ENCODE measurements around the gene TGFBR1.

TGFBR1 gene

GRCh38 chr9:99130069-99130468 is 25.2 kb downstream of the TGFBR1 start:
- no peak for DNase-seq

DNA sequence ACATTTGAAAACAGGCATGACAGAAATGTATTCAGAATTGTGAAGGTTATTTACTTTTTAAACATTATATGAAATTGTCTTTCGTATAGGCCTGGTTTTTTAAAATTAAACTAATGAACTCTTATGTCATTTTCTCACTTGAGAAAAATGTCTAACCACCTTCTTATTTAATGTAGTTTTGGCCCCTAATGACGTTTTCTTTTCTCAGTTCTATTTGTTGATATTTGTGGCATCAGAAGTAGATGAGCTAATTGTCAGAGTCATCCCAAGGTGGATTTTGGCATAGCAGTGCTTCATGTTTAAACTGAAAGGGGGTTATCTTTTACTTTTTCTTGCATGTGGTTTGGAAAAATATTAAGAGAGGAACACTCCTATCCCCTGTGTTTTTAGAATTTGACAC is 28.2 kb downstream of the TGFBR1 start:
- no peak for DNase-seq

DNA sequence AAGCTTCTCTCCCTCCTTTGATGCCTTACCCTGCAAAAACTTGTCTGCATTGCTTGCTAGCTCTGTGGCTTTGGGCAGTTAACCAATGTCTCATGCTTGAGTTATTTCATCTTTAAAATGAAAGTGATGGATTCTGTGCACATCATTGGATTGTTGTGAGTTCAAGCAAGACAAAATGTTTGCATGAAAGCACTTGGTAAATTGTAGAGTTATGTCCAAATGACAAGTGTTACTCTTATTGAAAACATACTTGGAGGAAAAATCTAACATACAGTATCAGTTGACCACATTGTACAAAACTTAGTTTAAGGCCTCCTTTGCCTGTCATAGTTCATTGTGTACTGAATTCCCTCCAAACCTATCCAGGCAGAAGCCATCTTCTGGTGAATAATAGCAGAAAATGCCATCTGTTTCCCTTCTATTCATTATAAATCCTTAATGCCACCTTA is 30.0 kb downstream of the TGFBR1 start:
- DNase-seq, result no peak

GRCh38 chr9:99135456-99135855 is 30.5 kb downstream of the TGFBR1 start:
- DNase-seq, result no peak

DNA sequence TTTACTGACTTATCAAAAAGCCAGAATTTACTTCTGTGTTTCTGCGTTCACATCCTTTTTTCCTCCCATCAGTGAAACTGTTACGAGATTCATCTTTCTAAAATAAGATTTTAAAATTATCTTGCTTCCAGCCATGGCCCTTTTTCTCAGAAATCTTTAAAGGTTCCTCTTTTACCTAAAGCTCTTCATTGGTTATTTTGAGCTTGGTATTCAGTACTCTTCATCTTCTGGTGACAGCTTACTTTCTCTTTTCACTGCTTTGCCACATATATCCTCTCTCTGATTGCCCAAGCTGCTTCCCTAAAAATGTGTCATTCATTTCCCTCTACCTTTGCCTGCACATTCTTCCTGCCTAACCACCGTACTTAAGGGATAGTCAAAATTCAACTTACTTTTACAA is 32.3 kb downstream of the TGFBR1 start:
- DNase-seq, result no peak

DNA sequence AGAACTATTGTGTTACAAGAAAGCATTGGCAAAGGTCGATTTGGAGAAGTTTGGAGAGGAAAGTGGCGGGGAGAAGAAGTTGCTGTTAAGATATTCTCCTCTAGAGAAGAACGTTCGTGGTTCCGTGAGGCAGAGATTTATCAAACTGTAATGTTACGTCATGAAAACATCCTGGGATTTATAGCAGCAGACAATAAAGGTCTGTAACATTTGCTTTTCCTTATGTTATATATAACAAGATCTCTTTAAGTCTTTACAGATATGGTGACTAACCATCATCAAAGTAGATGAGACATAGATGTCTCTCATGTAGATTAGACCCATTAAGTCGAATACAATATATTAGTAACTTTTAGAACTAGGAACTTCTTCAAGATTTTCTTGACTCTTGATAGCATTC is 33.0 kb downstream of the TGFBR1 start:
- no peak for DNase-seq

- DNase-seq, result no peak
Measured at GRCh38 chr9:99138424-99139284, 33.7 kb downstream of the TGFBR1 start.

GRCh38 chr9:99139868-99140267 is 35.0 kb downstream of the TGFBR1 start:
- DNase-seq, result no peak

DNA sequence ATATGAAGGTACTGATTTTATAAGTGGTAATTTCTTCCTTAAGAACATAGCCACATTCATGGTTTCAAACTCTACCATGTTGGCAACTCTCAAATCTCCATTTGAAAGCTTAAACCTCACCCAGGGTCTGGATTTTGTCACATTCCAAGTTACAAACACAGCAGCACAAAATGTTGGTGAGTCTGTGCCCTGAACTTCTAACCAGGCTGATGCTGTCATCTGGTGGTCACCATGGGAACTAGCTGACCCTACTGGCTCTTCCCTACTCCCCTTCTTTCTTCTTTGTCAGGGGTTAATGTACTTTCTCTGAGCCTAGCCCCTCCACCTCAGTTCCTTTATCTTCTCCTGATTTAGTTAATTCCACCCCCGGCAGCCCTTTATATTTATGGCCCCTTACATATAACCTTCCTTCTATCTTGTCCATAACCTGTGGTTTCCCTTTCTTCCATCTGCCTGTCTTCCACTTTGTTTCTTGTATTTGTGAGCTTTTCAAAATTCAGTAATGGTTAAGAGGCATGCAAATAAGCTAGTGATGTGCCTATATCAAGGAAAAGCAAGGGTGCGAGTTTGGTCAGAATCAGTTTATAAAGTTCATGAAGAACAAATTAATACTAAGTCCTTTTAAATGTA is 35.9 kb downstream of the TGFBR1 start:
- DNase-seq, result peak in 25 of 58 donors; percentile 1 to 46 (median 10)

- DNase-seq, result no peak
Measured at GRCh38 chr9:99141849-99142248, 36.9 kb downstream of the TGFBR1 start.

GRCh38 chr9:99142275-99142674 is 37.4 kb downstream of the TGFBR1 start:
- no peak for DNase-seq

DNA sequence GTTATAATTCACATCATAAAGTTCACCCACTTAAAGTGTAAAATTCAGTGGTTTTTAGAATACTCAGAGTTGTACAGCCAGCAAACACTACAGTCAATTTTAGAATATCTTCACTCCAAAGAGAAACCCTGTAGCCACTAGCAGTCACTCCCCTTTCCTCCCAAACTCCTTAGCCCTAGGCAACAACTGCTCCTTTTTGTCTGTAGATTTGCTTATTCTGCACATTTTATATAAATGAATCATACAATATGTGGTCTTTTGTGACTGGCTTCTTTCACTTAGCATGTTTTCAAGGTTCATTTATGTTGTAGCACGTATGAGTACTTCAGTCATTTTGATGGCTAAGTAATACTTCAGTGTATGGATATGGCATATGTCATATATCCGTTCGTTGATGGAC is 38.7 kb downstream of the TGFBR1 start:
- DNase-seq, result no peak

DNA sequence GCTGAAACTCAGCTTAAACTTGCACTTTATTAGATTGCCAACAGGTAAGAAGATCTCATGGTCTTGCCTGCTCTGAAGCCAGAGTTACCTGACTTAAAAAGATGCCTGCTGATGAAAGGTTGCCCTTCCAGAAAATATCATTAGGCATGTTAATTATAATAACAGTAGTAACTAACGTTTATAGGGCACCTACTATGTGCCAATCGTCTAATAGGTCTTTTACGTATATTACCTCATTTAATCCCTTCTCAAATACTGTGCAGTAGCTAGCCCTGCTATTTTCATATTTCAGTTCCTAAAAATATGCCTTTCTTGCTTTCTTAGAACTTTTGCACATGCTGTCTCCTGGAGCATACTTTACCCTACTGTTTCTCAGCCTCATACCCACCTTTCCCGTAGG is 40.1 kb downstream of the TGFBR1 start:
- no peak for DNase-seq

GRCh38 chr9:99146574-99146973 is 41.7 kb downstream of the TGFBR1 start:
- DNase-seq, result no peak

DNA sequence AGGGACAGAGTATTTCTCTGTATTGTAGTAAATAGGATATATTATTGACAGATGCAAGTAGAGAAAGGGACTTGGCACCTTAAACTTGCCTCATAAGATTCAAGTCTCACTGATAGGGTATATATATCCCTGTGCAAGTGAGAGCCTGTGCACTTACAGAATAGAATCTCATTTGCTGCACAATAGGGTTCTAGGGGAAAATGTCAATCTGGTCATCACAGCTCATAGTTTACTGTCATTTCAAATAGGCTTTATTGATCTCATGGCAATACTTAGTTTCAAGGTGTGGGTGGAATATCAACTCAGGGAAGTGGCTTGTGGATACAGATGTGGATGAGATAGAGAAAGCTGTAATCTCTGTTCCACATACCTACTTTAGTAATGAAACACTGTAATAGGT is 42.3 kb downstream of the TGFBR1 start:
- DNase-seq, result no peak

GRCh38 chr9:99150451-99151171 is 45.7 kb downstream of the TGFBR1 start:
- DNase-seq, result no peak

- DNase-seq, result no peak
Measured at GRCh38 chr9:99154356-99154755, 49.4 kb downstream of the TGFBR1 start.

GRCh38 chr9:99155736-99156135 is 50.8 kb downstream of the TGFBR1 start:
- DNase-seq, result no peak

- no peak for DNase-seq
Measured at GRCh38 chr9:99158629-99159028, 53.7 kb downstream of the TGFBR1 start.

DNA sequence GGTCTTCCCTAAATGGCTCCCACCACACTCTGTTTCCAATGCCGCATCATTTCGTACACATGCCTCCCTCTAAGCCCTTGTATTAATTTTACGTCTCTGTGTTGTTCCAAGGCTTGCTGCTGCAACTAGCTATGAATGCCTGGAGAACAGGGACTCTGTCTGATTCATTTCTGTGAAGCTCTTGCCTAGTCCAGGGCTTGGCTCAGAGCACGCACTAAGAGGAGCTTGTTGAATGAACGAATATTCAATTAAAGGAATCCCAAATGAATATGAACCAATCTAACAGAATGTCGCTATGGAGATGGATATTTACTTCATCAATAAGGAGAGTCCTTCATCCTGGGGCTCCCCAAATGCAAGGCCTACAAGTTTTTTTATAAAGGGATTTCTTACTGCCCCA is 55.3 kb downstream of the TGFBR1 start:
- no peak for DNase-seq

DNA sequence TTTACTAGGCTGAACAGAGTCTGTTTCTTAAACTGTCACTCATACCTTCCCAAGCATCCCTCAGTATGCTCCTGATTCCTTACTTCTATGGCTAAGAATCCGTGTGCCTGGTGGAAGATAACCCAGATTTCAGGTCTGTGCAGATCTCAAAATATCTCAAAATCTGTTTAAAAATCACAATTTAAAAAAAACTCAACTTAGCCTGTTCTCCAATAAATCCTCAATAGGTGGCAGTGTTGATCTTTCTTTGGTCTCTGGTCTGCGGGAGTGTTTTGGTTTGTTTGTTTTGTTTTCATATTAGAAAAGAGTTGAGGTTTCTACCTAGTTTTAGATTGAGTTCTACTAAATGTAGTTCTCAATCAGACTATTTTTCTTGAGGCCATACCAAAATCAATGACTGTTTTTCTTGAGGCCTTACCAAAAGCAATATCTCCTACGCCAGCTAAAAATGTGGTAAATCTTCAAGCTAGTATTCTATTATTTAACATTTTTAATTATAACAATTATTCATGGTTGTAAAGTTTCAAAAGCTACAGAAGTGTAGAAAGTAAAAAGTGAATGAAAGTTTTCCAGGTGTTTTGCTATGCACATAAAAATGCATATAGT is 57.9 kb downstream of the TGFBR1 start:
- DNase-seq, result no peak

GRCh38 chr9:99166149-99166548 is 61.2 kb downstream of the TGFBR1 start:
- no peak for DNase-seq

All from anterior cingulate cortex (tissue), 58 donors.